B cell (primary cell): ENCODE data around the gene COL16A1. TPM values are rescaled to one million over a fixed set of nuclear protein-coding genes. Genes with fewer than 3 reads are reported as not detected.

Experiments used
- ATAC-seq: fragments of 200-7000 bp; cut with Tn5 transposase; one replicate; pipeline ENCODE4 v1.10.0; 2021; ENCODE audit warnings: low read depth, mild to moderate bottlenecking, moderate number of reproducible peaks, moderate library complexity
- CTCF ChIA-PET: fragments of 350-600 bp; sonication (Branson Sonifier 250); formaldehyde crosslinking; loops from one replicate; lab custom pipeline; 2021; ENCODE audit warnings: antibody characterized with exemption, inconsistent platforms; lab: Charles Lee
- POLR2A ChIA-PET: fragments of 350-600 bp; sonication (Branson Sonifier 250); formaldehyde crosslinking; loops from one replicate; lab custom pipeline; 2021; ENCODE audit warnings: antibody characterized with exemption; lab: Charles Lee
- DNase-seq: peaks from one replicate; pipeline ENCODE4 v3.0.0; 2013
- H2AFZ ChIP-seq: 2 replicates; pipeline ENCODE4 v1.6.1; 2012; ENCODE audit warnings: mild to moderate bottlenecking, low read depth, low read length; ENCODE audit not compliant: insufficient read depth, poor library complexity, severe bottlenecking
- H3K27ac ChIP-seq, 2 donors: 1 replicate in 1 of 2; 2 replicates in 1 of 2; pipeline ENCODE4 v1.5.1; 2012 to 2013; ENCODE audit warnings: low read length in 2 of 2, mild to moderate bottlenecking in 2 of 2, moderate library complexity in 1 of 2
- H3K27me3 ChIP-seq, 4 experiments: fragments of 200-600 bp in 1 of 4; sonication (generic) in 1 of 4; replicated peaks in 1 of 4; 1 replicate in 2 of 4; 2 replicates in 2 of 4; pipeline versions ENCODE4 v1.6.1 to v1.7.0; 2013 to 2016; ENCODE audit warnings: low read length in 3 of 4, mild to moderate bottlenecking in 2 of 4, mixed read lengths in 1 of 4, moderate library complexity in 1 of 4; ENCODE audit not compliant: insufficient read depth in 4 of 4, control insufficient read depth in 3 of 4; ENCODE audit errors: control extremely low read depth in 1 of 4
- H3K36me3 ChIP-seq, 2 experiments: replicated peaks in 1 of 2; 1 replicate in 1 of 2; 2 replicates in 1 of 2; pipeline versions ENCODE4 v1.6.1 to v1.7.1; 2013; ENCODE audit warnings: low read length in 1 of 2; ENCODE audit not compliant: insufficient read depth in 2 of 2, control insufficient read depth in 1 of 2; ENCODE audit errors: control extremely low read depth in 1 of 2, extremely low read depth in 1 of 2
- H3K4me1 ChIP-seq, 2 donors: fragments of 200-600 bp in 1 of 2; sonication (generic) in 1 of 2; 1 replicate in 1 of 2; 2 replicates in 1 of 2; pipeline versions ENCODE4 v1.5.1 to v1.6.1; 2013 to 2017; ENCODE audit warnings: low read length in 2 of 2; ENCODE audit not compliant: control insufficient read depth in 2 of 2, insufficient read depth in 2 of 2
- H3K4me2 ChIP-seq: replicated peaks from 2 replicates; pipeline ENCODE3; 2012; ENCODE audit warnings: mild to moderate bottlenecking, low read depth, low read length; ENCODE audit not compliant: poor library complexity, severe bottlenecking
- H3K4me3 ChIP-seq, 5 experiments: fragments of 200-600 bp in 1 of 5; sonication (generic) in 1 of 5; 1 replicate in 3 of 5; 2 replicates in 2 of 5; pipeline versions ENCODE4 v1.5.1 to v1.7.0; 2011 to 2016; ENCODE audit warnings: low read length in 4 of 5, mild to moderate bottlenecking in 4 of 5, low read depth in 2 of 5, control low read depth in 1 of 5, moderate library complexity in 1 of 5; ENCODE audit not compliant: insufficient read depth in 1 of 5; ENCODE audit errors: control extremely low read depth in 1 of 5, extremely low read depth in 1 of 5
- H3K79me2 ChIP-seq: fragments of 200-600 bp; sonication (generic); one replicate; pipeline ENCODE4 v1.6.0; 2016; ENCODE audit warnings: low read length; ENCODE audit not compliant: control insufficient read depth, insufficient read depth
- H3K9ac ChIP-seq: fragments of 200-600 bp; sonication (generic); 2 replicates; pipeline ENCODE4 v1.6.1; 2017; ENCODE audit warnings: mild to moderate bottlenecking, low read length, moderate library complexity
- H3K9me3 ChIP-seq, 3 donors: one replicate each; pipeline versions ENCODE4 v1.6.1 to v1.7.1; 2013; ENCODE audit warnings: low read length in 2 of 3; ENCODE audit not compliant: control insufficient read depth in 2 of 3, insufficient read depth in 1 of 3; ENCODE audit errors: control extremely low read depth in 1 of 3
- H4K20me1 ChIP-seq: 2 replicates; pipeline ENCODE4 v1.6.0; 2012; ENCODE audit warnings: mild to moderate bottlenecking, low read length; ENCODE audit not compliant: insufficient read depth, control insufficient read depth, poor library complexity, severe bottlenecking
- H3K27ac Mint-ChIP-seq: one replicate; pipeline ENCODE4 v1.8.0; 2021; ENCODE audit warnings: mixed read lengths
- H3K27me3 Mint-ChIP-seq: one replicate; pipeline ENCODE4 v1.8.0; 2021; ENCODE audit warnings: mixed read lengths
- H3K4me1 Mint-ChIP-seq: one replicate; pipeline ENCODE4 v1.8.0; 2021; ENCODE audit warnings: mixed read lengths
- H3K4me3 Mint-ChIP-seq: one replicate; pipeline ENCODE4 v1.8.0; 2021; ENCODE audit warnings: mixed read lengths
- H3K9me3 Mint-ChIP-seq: one replicate; pipeline ENCODE4 v1.8.0; 2022; ENCODE audit warnings: mixed read lengths; ENCODE audit not compliant: insufficient read depth
- EZH2 ChIP-seq: IDR thresholded peaks from 2 replicates; pipeline ENCODE4 v1.6.1; 2012; ENCODE audit warnings: borderline replicate concordance, low read depth, mild to moderate bottlenecking, moderate library complexity, low read length; ENCODE audit not compliant: insufficient read depth, poor library complexity, severe bottlenecking
- WGBS: methylation state at CpG from one replicate; pipeline ENCODE4 v1.1.5; 2013; ENCODE audit warnings: missing lambda C conversion rate; ENCODE audit not compliant: insufficient coverage; 5-methylcytosine and 5-hydroxymethylcytosine counted together
- intact Hi-C: fragments of 100-400 bp; cut with micrococcal nuclease; formaldehyde crosslinking; loops from one replicate; pipeline ENCODE4 v1.10.0; 2022
- polyA plus RNA-seq: library from polyadenylated mRNA; depleted of rRNA; stranded (reverse); fragments of >200 nt; gene quantifications from 2 replicates; pipeline ENCODE4 v1.2.3, GENCODE V29; 2012
- total RNA-seq, 2 donors: library from RNA; stranded (reverse); fragments of 120-200 nt in 1 of 2; gene quantifications; 1 replicate in 1 of 2; 2 replicates in 1 of 2; pipeline versions ENCODE4 v1.2.3 to v1.2.4, GENCODE V29; 2013 to 2022
- TF ChIP-seq, protein P1 (sequence below): fragments of 200-600 bp; IDR thresholded peaks from one replicate; pipeline ENCODE4 v1.8.0; 2022; ENCODE audit warnings: antibody characterized with exemption, mild to moderate bottlenecking

COL16A1 gene
- total and polyA plus RNA-seq, 2 donors (not counting 1 experiment from before 2014, with no cell fraction given) = 0.07 TPM; not detected in 1

DNA sequence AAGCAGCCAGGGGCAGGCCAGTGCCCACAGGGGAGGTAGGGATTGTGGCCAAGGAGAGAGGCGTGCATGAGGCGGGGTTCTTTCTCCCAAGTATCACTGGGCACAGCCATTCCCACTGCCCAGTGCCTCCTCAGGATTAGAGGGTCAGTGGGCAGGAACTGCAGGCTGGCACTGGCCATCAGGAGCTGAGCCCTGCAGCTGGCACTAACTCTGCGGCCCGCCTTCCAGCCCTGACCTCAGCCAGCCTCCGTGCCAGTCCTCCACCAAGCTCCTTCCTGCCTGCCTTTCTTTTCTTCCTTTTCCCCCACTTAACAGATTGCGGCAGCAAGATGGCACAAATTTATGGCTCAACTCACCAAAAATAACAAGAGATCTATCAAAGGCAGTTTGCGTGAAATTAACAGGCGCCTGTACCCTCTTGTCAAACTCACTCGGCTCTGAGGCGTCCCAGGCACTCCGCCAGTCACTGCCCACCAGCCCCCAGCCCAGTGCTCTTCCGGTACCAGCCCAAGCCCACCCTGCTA is 49.2 kb upstream of the COL16A1 start:
- no peaks in the 10 kb centered on the region for H3K79me2 ChIP-seq
- TF ChIP-seq, protein P1, sequence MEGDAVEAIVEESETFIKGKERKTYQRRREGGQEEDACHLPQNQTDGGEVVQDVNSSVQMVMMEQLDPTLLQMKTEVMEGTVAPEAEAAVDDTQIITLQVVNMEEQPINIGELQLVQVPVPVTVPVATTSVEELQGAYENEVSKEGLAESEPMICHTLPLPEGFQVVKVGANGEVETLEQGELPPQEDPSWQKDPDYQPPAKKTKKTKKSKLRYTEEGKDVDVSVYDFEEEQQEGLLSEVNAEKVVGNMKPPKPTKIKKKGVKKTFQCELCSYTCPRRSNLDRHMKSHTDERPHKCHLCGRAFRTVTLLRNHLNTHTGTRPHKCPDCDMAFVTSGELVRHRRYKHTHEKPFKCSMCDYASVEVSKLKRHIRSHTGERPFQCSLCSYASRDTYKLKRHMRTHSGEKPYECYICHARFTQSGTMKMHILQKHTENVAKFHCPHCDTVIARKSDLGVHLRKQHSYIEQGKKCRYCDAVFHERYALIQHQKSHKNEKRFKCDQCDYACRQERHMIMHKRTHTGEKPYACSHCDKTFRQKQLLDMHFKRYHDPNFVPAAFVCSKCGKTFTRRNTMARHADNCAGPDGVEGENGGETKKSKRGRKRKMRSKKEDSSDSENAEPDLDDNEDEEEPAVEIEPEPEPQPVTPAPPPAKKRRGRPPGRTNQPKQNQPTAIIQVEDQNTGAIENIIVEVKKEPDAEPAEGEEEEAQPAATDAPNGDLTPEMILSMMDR = no peak
- TF ChIP-seq EZH2 = no peak
- H3K27ac Mint-ChIP-seq = no peak overlapping the region
- WGBS = 73% methylated on average over 12 of the region's 12 CpGs
- peaks cover 18% of the 10 kb centered on the region for H3K27me3 Mint-ChIP-seq
- intact Hi-C loops = no loop called here
- H3K4me1 Mint-ChIP-seq = peaks cover 16% of the 10 kb centered on the region
- no peaks in the 10 kb centered on the region for H4K20me1 ChIP-seq
- H3K4me1 ChIP-seq = peaks cover 20 to 27% of the 10 kb centered on the region in 2 donors
- no peaks in the 10 kb centered on the region for H3K9me3 Mint-ChIP-seq
- no peak for DNase-seq
- no peak overlapping the region for H3K4me2 ChIP-seq
- no peak overlapping the region for H3K27ac ChIP-seq
- ChIA-PET POLR2A (no interaction called here), CTCF (no interaction called here)
- ATAC-seq = no peak
- H3K36me3 ChIP-seq = no peaks in the 10 kb centered on the region
- H3K9ac ChIP-seq = no peak overlapping the region
- no peak overlapping the region for H2AFZ ChIP-seq
- H3K9me3 ChIP-seq = peaks cover 0 to 11% (median 0%) of the 10 kb centered on the region in 3 donors
- H3K4me3 ChIP-seq = no peak overlapping the region
- peaks cover 0 to 26% (median 2%) of the 10 kb centered on the region in 4 experiments for H3K27me3 ChIP-seq
- H3K4me3 Mint-ChIP-seq = no peak overlapping the region

DNA sequence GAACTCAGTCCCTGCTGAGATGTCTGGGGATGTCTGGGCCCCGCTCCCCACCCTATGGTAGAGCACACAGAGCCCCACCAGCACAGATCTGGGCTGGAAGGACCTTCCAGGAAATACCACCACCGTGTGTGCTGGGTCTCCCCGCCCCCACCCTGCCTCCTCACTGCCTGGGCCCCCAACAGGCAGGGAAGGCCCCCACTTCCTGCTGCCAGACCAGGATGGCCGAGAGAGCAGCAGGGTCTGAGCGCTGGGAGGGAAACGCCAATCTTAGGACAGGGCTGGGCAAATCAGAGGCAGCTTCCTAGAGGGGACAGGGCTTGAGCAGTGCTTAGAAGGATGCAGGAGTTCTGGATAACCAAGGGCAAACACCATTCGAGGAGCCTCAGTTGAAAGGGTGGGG is 48.4 kb upstream of the COL16A1 start:
- H2AFZ ChIP-seq = no peak overlapping the region
- ATAC-seq (no peak), DNase-seq (no peak)
- Mint-ChIP-seq H3K9me3 (no peaks in the 10 kb centered on the region), H3K4me3 (no peak overlapping the region), H3K4me1 (peaks cover 21% of the 10 kb centered on the region), H3K27ac (no peak overlapping the region), H3K27me3 (peaks cover 18% of the 10 kb centered on the region)
- no peak overlapping the region for H3K4me2 ChIP-seq
- no peak overlapping the region for H3K9ac ChIP-seq
- no peaks in the 10 kb centered on the region for H4K20me1 ChIP-seq
- peaks cover 0 to 28% (median 2%) of the 10 kb centered on the region in 4 experiments for H3K27me3 ChIP-seq
- H3K9me3 ChIP-seq = peaks cover 0 to 11% (median 0%) of the 10 kb centered on the region in 3 donors
- no peaks in the 10 kb centered on the region for H3K79me2 ChIP-seq
- POLR2A ChIA-PET = no interaction called here
- H3K4me1 ChIP-seq = peaks cover 20 to 27% of the 10 kb centered on the region in 2 donors
- no peak overlapping the region for H3K4me3 ChIP-seq
- intact Hi-C loops = no loop called here
- no peak overlapping the region for H3K27ac ChIP-seq
- H3K36me3 ChIP-seq = no peaks in the 10 kb centered on the region
- CTCF ChIA-PET = no interaction called here
- TF ChIP-seq EZH2 = no peak
- TF ChIP-seq, protein P1 = no peak
- WGBS = 42% methylated on average over 6 of the region's 7 CpGs
